Activated CD8-positive, alpha-beta memory T cell treated with anti-CD3 and anti-CD28 coated beads for 24 hours (primary cell): Measurements from ENCODE around the gene NUDT6.

Experiments
- DNase-seq: peaks from one replicate; pipeline ENCODE4 v3.0.0-alpha.2; 2020

The NUDT6 gene

GRCh38 chr4:122914292-122914904 lies 8.0 kb downstream of the NUDT6 start:
- DNase-seq, result no peak

GRCh38 chr4:122912810-122913575 lies 9.4 kb downstream of the NUDT6 start:
- DNase-seq, result no peak

- no peak for DNase-seq
Observed at GRCh38 chr4:122911588-122911987, 10.8 kb downstream of the NUDT6 start.

- no peak for DNase-seq
Observed at GRCh38 chr4:122909683-122910082, 12.7 kb downstream of the NUDT6 start.

GRCh38 chr4:122908223-122908622 lies 14.2 kb downstream of the NUDT6 start:
- no peak for DNase-seq

- no peak for DNase-seq
Observed at GRCh38 chr4:122906859-122907305, 15.5 kb downstream of the NUDT6 start.

GRCh38 chr4:122903766-122904288 lies 18.6 kb downstream of the NUDT6 start:
- no peak for DNase-seq

- DNase-seq, result no peak
Observed at GRCh38 chr4:122901247-122902010, 21.0 kb downstream of the NUDT6 start.

GRCh38 chr4:122900314-122900713 lies 22.1 kb downstream of the NUDT6 start:
- no peak for DNase-seq

- no peak for DNase-seq
Observed at GRCh38 chr4:122899682-122900081, 22.7 kb downstream of the NUDT6 start.

- DNase-seq, result no peak
Observed at GRCh38 chr4:122898370-122899150, 23.8 kb downstream of the NUDT6 start.

- no peak for DNase-seq
Observed at GRCh38 chr4:122896270-122896669, 26.1 kb downstream of the NUDT6 start.

GRCh38 chr4:122895336-122895995 lies 26.9 kb downstream of the NUDT6 start:
- no peak for DNase-seq

- no peak for DNase-seq
Observed at GRCh38 chr4:122894827-122895226, 27.6 kb downstream of the NUDT6 start.

- no peak for DNase-seq
Observed at GRCh38 chr4:122890147-122890795, 32.1 kb downstream of the NUDT6 start.

GRCh38 chr4:122889726-122890125 lies 32.7 kb downstream of the NUDT6 start:
- no peak for DNase-seq

- no peak for DNase-seq
Observed at GRCh38 chr4:122884499-122884898, 37.9 kb downstream of the NUDT6 start.

- no peak for DNase-seq
Observed at GRCh38 chr4:122882857-122883735, 39.3 kb downstream of the NUDT6 start.

GRCh38 chr4:122879001-122879400 lies 43.4 kb downstream of the NUDT6 start:
- DNase-seq, result no peak

- DNase-seq, result no peak
Observed at GRCh38 chr4:122876456-122876855, 45.9 kb downstream of the NUDT6 start.

- no peak for DNase-seq
Observed at GRCh38 chr4:122875949-122876348, 46.4 kb downstream of the NUDT6 start.
